B cell (primary cell): ENCODE data around the gene TM9SF4. TPM values are rescaled to one million over a fixed set of nuclear protein-coding genes. Genes with fewer than 3 reads are reported as not detected.
A peak's percentile ranks its signal among the peaks of the same experiment; 100 is the strongest.

Source experiments
- ATAC-seq: fragments of 200-7000 bp; cut with Tn5 transposase; one replicate; pipeline ENCODE4 v1.10.0; 2021; ENCODE audit warnings: low read depth, mild to moderate bottlenecking, moderate number of reproducible peaks, moderate library complexity
- CTCF ChIA-PET: fragments of 350-600 bp; sonication (Branson Sonifier 250); formaldehyde crosslinking; loops from one replicate; lab custom pipeline; 2021; ENCODE audit warnings: antibody characterized with exemption, inconsistent platforms; lab: Charles Lee
- POLR2A ChIA-PET: fragments of 350-600 bp; sonication (Branson Sonifier 250); formaldehyde crosslinking; loops from one replicate; lab custom pipeline; 2021; ENCODE audit warnings: antibody characterized with exemption; lab: Charles Lee
- DNase-seq: peaks from one replicate; pipeline ENCODE4 v3.0.0; 2013
- H2AFZ ChIP-seq: 2 replicates; pipeline ENCODE4 v1.6.1; 2012; ENCODE audit warnings: mild to moderate bottlenecking, low read depth, low read length; ENCODE audit not compliant: insufficient read depth, poor library complexity, severe bottlenecking
- H3K27ac ChIP-seq, 2 donors: 1 replicate in 1 of 2; 2 replicates in 1 of 2; pipeline ENCODE4 v1.5.1; 2012 to 2013; ENCODE audit warnings: low read length in 2 of 2, mild to moderate bottlenecking in 2 of 2, moderate library complexity in 1 of 2
- H3K27me3 ChIP-seq, 4 experiments: fragments of 200-600 bp in 1 of 4; sonication (generic) in 1 of 4; replicated peaks in 1 of 4; 1 replicate in 2 of 4; 2 replicates in 2 of 4; pipeline versions ENCODE4 v1.6.1 to v1.7.0; 2013 to 2016; ENCODE audit warnings: low read length in 3 of 4, mild to moderate bottlenecking in 2 of 4, mixed read lengths in 1 of 4, moderate library complexity in 1 of 4; ENCODE audit not compliant: insufficient read depth in 4 of 4, control insufficient read depth in 3 of 4; ENCODE audit errors: control extremely low read depth in 1 of 4
- H3K36me3 ChIP-seq, 2 experiments: replicated peaks in 1 of 2; 1 replicate in 1 of 2; 2 replicates in 1 of 2; pipeline versions ENCODE4 v1.6.1 to v1.7.1; 2013; ENCODE audit warnings: low read length in 1 of 2; ENCODE audit not compliant: insufficient read depth in 2 of 2, control insufficient read depth in 1 of 2; ENCODE audit errors: control extremely low read depth in 1 of 2, extremely low read depth in 1 of 2
- H3K4me1 ChIP-seq, 2 donors: fragments of 200-600 bp in 1 of 2; sonication (generic) in 1 of 2; 1 replicate in 1 of 2; 2 replicates in 1 of 2; pipeline versions ENCODE4 v1.5.1 to v1.6.1; 2013 to 2017; ENCODE audit warnings: low read length in 2 of 2; ENCODE audit not compliant: control insufficient read depth in 2 of 2, insufficient read depth in 2 of 2
- H3K4me2 ChIP-seq: replicated peaks from 2 replicates; pipeline ENCODE3; 2012; ENCODE audit warnings: mild to moderate bottlenecking, low read depth, low read length; ENCODE audit not compliant: poor library complexity, severe bottlenecking
- H3K4me3 ChIP-seq, 5 experiments: fragments of 200-600 bp in 1 of 5; sonication (generic) in 1 of 5; 1 replicate in 3 of 5; 2 replicates in 2 of 5; pipeline versions ENCODE4 v1.5.1 to v1.7.0; 2011 to 2016; ENCODE audit warnings: low read length in 4 of 5, mild to moderate bottlenecking in 4 of 5, low read depth in 2 of 5, control low read depth in 1 of 5, moderate library complexity in 1 of 5; ENCODE audit not compliant: insufficient read depth in 1 of 5; ENCODE audit errors: control extremely low read depth in 1 of 5, extremely low read depth in 1 of 5
- H3K79me2 ChIP-seq: fragments of 200-600 bp; sonication (generic); one replicate; pipeline ENCODE4 v1.6.0; 2016; ENCODE audit warnings: low read length; ENCODE audit not compliant: control insufficient read depth, insufficient read depth
- H3K9ac ChIP-seq: fragments of 200-600 bp; sonication (generic); 2 replicates; pipeline ENCODE4 v1.6.1; 2017; ENCODE audit warnings: mild to moderate bottlenecking, low read length, moderate library complexity
- H3K9me3 ChIP-seq, 3 donors: one replicate each; pipeline versions ENCODE4 v1.6.1 to v1.7.1; 2013; ENCODE audit warnings: low read length in 2 of 3; ENCODE audit not compliant: control insufficient read depth in 2 of 3, insufficient read depth in 1 of 3; ENCODE audit errors: control extremely low read depth in 1 of 3
- H4K20me1 ChIP-seq: 2 replicates; pipeline ENCODE4 v1.6.0; 2012; ENCODE audit warnings: mild to moderate bottlenecking, low read length; ENCODE audit not compliant: insufficient read depth, control insufficient read depth, poor library complexity, severe bottlenecking
- H3K27ac Mint-ChIP-seq: one replicate; pipeline ENCODE4 v1.8.0; 2021; ENCODE audit warnings: mixed read lengths
- H3K27me3 Mint-ChIP-seq: one replicate; pipeline ENCODE4 v1.8.0; 2021; ENCODE audit warnings: mixed read lengths
- H3K4me1 Mint-ChIP-seq: one replicate; pipeline ENCODE4 v1.8.0; 2021; ENCODE audit warnings: mixed read lengths
- H3K4me3 Mint-ChIP-seq: one replicate; pipeline ENCODE4 v1.8.0; 2021; ENCODE audit warnings: mixed read lengths
- H3K9me3 Mint-ChIP-seq: one replicate; pipeline ENCODE4 v1.8.0; 2022; ENCODE audit warnings: mixed read lengths; ENCODE audit not compliant: insufficient read depth
- EZH2 ChIP-seq: IDR thresholded peaks from 2 replicates; pipeline ENCODE4 v1.6.1; 2012; ENCODE audit warnings: borderline replicate concordance, low read depth, mild to moderate bottlenecking, moderate library complexity, low read length; ENCODE audit not compliant: insufficient read depth, poor library complexity, severe bottlenecking
- WGBS: methylation state at CpG from one replicate; pipeline ENCODE4 v1.1.5; 2013; ENCODE audit warnings: missing lambda C conversion rate; ENCODE audit not compliant: insufficient coverage; 5-methylcytosine and 5-hydroxymethylcytosine counted together
- intact Hi-C: fragments of 100-400 bp; cut with micrococcal nuclease; formaldehyde crosslinking; loops from one replicate; pipeline ENCODE4 v1.10.0; 2022
- polyA plus RNA-seq: library from polyadenylated mRNA; depleted of rRNA; stranded (reverse); fragments of >200 nt; gene quantifications from 2 replicates; pipeline ENCODE4 v1.2.3, GENCODE V29; 2012
- total RNA-seq, 2 donors: library from RNA; stranded (reverse); fragments of 120-200 nt in 1 of 2; gene quantifications; 1 replicate in 1 of 2; 2 replicates in 1 of 2; pipeline versions ENCODE4 v1.2.3 to v1.2.4, GENCODE V29; 2013 to 2022
- TF ChIP-seq, protein P1 (sequence below): fragments of 200-600 bp; IDR thresholded peaks from one replicate; pipeline ENCODE4 v1.8.0; 2022; ENCODE audit warnings: antibody characterized with exemption, mild to moderate bottlenecking

The TM9SF4 gene
- total and polyA plus RNA-seq, 2 donors (not counting 1 experiment from before 2014, with no cell fraction given) = 23.5 to 53.8 TPM

DNA sequence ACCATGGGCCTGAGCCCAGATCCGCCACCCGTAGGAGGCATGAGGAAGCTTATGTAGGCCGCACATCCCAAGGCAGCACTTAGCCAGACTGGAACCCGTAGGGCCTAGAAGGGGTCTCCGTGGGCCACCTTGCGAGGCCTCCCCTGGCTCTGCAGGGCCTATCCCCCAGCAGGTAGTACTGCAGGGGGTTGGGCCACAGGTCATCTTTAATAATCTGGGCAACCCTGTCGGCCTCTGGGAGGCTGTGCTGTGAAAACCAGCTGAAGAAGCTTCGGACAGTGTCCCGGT, 79.6 kb downstream of the TM9SF4 start:
- peaks cover 0 to 4% (median 0%) of the 10 kb centered on the region in 3 donors for H3K9me3 ChIP-seq
- peaks cover 16% of the 10 kb centered on the region for H3K4me1 Mint-ChIP-seq
- H3K9ac ChIP-seq = peak overlapping the region; percentile 68
- peak overlapping the region; percentile 89 for H3K4me2 ChIP-seq
- ChIA-PET CTCF (no interaction called here), POLR2A (no interaction called here)
- H4K20me1 ChIP-seq = peaks cover 5% of the 10 kb centered on the region
- no peak overlapping the region for H3K27ac Mint-ChIP-seq
- H3K4me1 ChIP-seq = peaks cover 9 to 19% of the 10 kb centered on the region in 2 donors
- H3K9me3 Mint-ChIP-seq = no peaks in the 10 kb centered on the region
- no peak overlapping the region for H3K27ac ChIP-seq
- peaks cover 0 to 4% of the 10 kb centered on the region in 2 experiments for H3K36me3 ChIP-seq
- peak overlapping the region; percentile 77 for H3K4me3 Mint-ChIP-seq
- peaks cover 0 to 14% (median 0%) of the 10 kb centered on the region in 4 experiments for H3K27me3 ChIP-seq
- ATAC-seq (no peak), DNase-seq (no peak)
- H3K4me3 ChIP-seq = no peak overlapping the region
- WGBS = over 99% methylated on average over 8 of the region's 9 CpGs
- TF ChIP-seq EZH2 = no peak
- TF ChIP-seq, protein P1, sequence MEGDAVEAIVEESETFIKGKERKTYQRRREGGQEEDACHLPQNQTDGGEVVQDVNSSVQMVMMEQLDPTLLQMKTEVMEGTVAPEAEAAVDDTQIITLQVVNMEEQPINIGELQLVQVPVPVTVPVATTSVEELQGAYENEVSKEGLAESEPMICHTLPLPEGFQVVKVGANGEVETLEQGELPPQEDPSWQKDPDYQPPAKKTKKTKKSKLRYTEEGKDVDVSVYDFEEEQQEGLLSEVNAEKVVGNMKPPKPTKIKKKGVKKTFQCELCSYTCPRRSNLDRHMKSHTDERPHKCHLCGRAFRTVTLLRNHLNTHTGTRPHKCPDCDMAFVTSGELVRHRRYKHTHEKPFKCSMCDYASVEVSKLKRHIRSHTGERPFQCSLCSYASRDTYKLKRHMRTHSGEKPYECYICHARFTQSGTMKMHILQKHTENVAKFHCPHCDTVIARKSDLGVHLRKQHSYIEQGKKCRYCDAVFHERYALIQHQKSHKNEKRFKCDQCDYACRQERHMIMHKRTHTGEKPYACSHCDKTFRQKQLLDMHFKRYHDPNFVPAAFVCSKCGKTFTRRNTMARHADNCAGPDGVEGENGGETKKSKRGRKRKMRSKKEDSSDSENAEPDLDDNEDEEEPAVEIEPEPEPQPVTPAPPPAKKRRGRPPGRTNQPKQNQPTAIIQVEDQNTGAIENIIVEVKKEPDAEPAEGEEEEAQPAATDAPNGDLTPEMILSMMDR = no peak
- intact Hi-C loops = no loop called here
- peaks cover 16% of the 10 kb centered on the region for H3K27me3 Mint-ChIP-seq
- H2AFZ ChIP-seq = peak overlapping the region; percentile 75
- no peaks in the 10 kb centered on the region for H3K79me2 ChIP-seq

DNA sequence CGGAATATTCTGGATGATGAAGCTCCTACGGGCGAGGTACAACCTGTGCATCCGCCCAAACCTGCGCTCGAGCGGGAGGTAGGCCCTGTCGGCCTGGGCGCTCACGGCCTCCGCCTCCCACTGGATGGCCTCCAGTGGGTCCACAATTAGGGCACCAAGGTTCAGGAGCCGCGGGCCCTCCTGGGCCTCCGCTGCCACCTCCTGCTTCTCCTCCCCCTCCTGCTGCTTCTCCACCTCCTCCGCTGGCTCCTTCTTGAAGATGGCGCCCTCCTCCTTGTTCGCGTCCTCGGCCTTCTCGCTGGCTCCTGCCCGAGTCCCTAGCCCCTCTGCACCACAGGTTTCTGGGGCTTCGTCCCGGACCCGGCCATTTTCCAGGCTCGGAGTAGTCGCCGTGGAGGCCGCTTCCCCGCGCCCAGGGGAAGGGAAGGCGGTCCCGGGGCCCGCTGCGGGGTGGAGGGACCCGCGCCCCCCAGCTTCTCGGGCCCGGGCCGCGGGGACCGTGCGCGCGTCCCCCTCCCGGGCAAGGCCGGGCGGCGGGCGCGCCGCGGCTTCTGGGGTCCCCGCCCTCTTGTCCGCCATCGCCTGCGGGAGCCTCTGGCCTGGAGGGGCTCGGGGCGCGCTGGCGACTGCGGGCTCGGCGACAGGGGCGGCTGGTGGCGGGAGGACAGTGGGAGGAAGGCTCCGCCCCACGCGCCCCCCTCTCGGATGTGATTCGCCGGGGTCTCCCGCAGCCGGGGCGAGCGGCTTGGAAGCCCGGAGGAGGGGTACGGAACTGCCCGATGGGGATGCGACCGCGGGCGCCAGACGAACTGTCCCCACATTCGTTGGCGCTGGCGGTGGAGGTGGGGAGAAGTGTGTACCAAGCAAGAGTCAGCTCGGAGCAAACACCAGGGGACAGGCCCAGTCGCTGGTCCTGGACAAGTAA, 80.4 kb downstream of the TM9SF4 start:
- peaks cover 0 to 14% (median 0%) of the 10 kb centered on the region in 4 experiments for H3K27me3 ChIP-seq
- H3K4me3 ChIP-seq = peak overlapping the region; percentile 1 to 67 (median 54)
- POLR2A ChIA-PET = interaction anchor here (0.6 kb wide), 1 partner anchor 617 kb away, joined by 3 read pairs; no protein-coding TSS in a partner anchor
- 6% methylated on average over 85 of the region's 88 CpGs for WGBS
- H3K4me1 ChIP-seq = peaks cover 9 to 19% of the 10 kb centered on the region in 2 donors
- DNase-seq = peak; percentile 35
- TF ChIP-seq, protein P1 = no peak
- TF ChIP-seq EZH2 = no peak
- H3K36me3 ChIP-seq = peaks cover 0 to 9% of the 10 kb centered on the region in 2 experiments
- peak overlapping the region; percentile 75 for H2AFZ ChIP-seq
- CTCF ChIA-PET = no interaction called here
- peak overlapping the region; percentile 68 for H3K9ac ChIP-seq
- intact Hi-C loops = no loop called here
- H4K20me1 ChIP-seq = peaks cover 8% of the 10 kb centered on the region
- no peaks in the 10 kb centered on the region for H3K79me2 ChIP-seq
- Mint-ChIP-seq H3K9me3 (no peaks in the 10 kb centered on the region), H3K4me3 (peak overlapping the region; percentile 83), H3K27ac (peak overlapping the region; percentile 6), H3K27me3 (peaks cover 13% of the 10 kb centered on the region), H3K4me1 (peaks cover 16% of the 10 kb centered on the region)
- ATAC-seq = peak; percentile 41
- peak overlapping the region in 1 of 2 donors; percentile 43 for H3K27ac ChIP-seq
- H3K4me2 ChIP-seq = peak overlapping the region; percentile 89
- H3K9me3 ChIP-seq = peaks cover 0 to 4% (median 0%) of the 10 kb centered on the region in 3 donors
